ENCODE measurements around the gene HLA-DMB.
A peak's percentile ranks its signal among the peaks of the same experiment; 100 is the strongest.

HLA-DMB gene

GRCh38 chr6:32905078-32905477 is 35.8 kb downstream of the HLA-DMB start:
- DNase-seq, result no peak

- no peak for DNase-seq
Measured at GRCh38 chr6:32903952-32904351, 36.9 kb downstream of the HLA-DMB start.

GRCh38 chr6:32895006-32895345 is 45.9 kb downstream of the HLA-DMB start:
- no peak for DNase-seq

- DNase-seq, result peak; percentile 96
Measured at GRCh38 chr6:32894085-32895005, 46.5 kb downstream of the HLA-DMB start.

GRCh38 chr6:32890831-32891230 is 50.0 kb downstream of the HLA-DMB start:
- DNase-seq, result no peak

- no peak for DNase-seq
Measured at GRCh38 chr6:32889533-32889932, 51.3 kb downstream of the HLA-DMB start.

GRCh38 chr6:32888576-32888975 is 52.3 kb downstream of the HLA-DMB start:
- no peak for DNase-seq

GRCh38 chr6:32887616-32888015 is 53.2 kb downstream of the HLA-DMB start:
- no peak for DNase-seq

- DNase-seq, result no peak
Measured at GRCh38 chr6:32886681-32887383, 54.0 kb downstream of the HLA-DMB start.

- no peak for DNase-seq
Measured at GRCh38 chr6:32885698-32886286, 55.0 kb downstream of the HLA-DMB start.
